Measurements from ENCODE around the gene INPP5K.
"Not testable (repeated sequence)": the region's sequence is repeated elsewhere in the genome, so short reads cannot be mapped to it uniquely, and the experiment has no call there.

GRCh38 chr17:1445695-1446094 is 70.7 kb downstream of the INPP5K start:
- TF ChIP-seq, protein P1, sequence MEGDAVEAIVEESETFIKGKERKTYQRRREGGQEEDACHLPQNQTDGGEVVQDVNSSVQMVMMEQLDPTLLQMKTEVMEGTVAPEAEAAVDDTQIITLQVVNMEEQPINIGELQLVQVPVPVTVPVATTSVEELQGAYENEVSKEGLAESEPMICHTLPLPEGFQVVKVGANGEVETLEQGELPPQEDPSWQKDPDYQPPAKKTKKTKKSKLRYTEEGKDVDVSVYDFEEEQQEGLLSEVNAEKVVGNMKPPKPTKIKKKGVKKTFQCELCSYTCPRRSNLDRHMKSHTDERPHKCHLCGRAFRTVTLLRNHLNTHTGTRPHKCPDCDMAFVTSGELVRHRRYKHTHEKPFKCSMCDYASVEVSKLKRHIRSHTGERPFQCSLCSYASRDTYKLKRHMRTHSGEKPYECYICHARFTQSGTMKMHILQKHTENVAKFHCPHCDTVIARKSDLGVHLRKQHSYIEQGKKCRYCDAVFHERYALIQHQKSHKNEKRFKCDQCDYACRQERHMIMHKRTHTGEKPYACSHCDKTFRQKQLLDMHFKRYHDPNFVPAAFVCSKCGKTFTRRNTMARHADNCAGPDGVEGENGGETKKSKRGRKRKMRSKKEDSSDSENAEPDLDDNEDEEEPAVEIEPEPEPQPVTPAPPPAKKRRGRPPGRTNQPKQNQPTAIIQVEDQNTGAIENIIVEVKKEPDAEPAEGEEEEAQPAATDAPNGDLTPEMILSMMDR (conservative IDR thresholded peaks at IDR 0.05): not testable (repeated sequence)
- not testable (repeated sequence) for TF ChIP-seq EZH2 (IDR thresholded peaks at IDR 0.05; ENCODE audit: low read depth)

All from PC-9 (cell line).